Measurements from ENCODE around the gene HIP1. TPM values are rescaled to one million over a fixed set of nuclear protein-coding genes. Genes with fewer than 3 reads are reported as not detected.
"Not testable (repeated sequence)": the region's sequence is repeated elsewhere in the genome, so short reads cannot be mapped to it uniquely, and the experiment has no call there.

HIP1 gene
- total RNA-seq, 4 donors from 2014 or later = 2.3 to 38.8 (median 6.9) TPM

DNA sequence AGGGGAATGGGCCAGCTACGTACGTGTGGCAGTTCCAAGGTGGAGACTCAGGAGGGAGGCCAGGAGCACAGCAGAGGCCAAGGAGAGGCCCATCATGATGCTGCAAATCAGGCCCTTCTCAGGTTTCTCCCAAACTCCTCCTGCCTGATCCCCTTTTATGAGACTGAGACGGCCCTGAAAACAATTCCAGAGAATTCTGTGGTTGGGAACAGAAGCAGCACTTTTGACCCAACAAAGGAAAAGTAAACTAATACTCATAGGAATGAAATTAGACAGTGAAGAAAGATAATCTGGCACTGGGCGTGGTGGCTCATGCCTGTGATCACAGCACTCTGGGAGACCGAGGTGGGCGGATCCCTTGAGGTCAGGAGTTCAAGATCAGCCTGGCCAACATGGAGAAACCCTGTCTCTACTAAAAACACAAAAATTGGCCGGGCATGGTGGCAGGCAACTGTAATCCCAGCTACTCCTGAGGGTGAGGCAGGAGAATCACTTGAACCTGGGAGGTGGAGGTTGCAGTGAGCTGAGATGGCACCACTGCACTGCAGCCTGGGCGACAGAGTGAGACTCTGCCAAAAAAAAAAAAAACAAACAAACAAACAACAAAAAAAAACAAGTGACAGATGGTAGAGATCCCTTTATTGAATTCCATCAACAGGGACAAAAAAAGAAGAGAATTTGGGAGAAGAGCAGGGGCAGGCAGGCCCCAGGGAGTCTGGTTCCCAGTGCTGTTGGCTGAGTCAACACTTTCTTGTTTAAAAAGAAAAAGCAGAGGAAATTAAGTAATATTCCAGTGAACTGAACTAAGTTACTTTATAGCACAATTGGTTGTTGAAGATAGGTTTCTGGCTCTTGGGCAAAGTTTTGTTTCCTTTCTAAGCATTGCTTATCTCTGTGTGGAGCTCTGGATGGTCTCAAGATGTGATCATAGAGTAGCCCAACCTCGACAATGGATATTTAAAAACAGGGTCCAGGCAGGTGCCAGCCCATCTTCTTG is 33.6 kb upstream of the HIP1 start, which contains the start of gene CCL26:
CCL26 (minus strand) TSS at position 131 of the 997 bp plus-strand sequence; CDS start at position 96, 35 bp downstream.
- TF ChIP-seq, protein P1, sequence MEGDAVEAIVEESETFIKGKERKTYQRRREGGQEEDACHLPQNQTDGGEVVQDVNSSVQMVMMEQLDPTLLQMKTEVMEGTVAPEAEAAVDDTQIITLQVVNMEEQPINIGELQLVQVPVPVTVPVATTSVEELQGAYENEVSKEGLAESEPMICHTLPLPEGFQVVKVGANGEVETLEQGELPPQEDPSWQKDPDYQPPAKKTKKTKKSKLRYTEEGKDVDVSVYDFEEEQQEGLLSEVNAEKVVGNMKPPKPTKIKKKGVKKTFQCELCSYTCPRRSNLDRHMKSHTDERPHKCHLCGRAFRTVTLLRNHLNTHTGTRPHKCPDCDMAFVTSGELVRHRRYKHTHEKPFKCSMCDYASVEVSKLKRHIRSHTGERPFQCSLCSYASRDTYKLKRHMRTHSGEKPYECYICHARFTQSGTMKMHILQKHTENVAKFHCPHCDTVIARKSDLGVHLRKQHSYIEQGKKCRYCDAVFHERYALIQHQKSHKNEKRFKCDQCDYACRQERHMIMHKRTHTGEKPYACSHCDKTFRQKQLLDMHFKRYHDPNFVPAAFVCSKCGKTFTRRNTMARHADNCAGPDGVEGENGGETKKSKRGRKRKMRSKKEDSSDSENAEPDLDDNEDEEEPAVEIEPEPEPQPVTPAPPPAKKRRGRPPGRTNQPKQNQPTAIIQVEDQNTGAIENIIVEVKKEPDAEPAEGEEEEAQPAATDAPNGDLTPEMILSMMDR (IDR thresholded peaks at IDR 0.05) = no peak
- no peak for TF ChIP-seq POLR2A (IDR thresholded peaks at IDR 0.05)
- H3K27ac ChIP-seq = peak within 1 kb of the TSS in 1 of 4 donors; percentile 56
- peak in 1 of 3 donors; percentile 52 for DNase-seq

DNA sequence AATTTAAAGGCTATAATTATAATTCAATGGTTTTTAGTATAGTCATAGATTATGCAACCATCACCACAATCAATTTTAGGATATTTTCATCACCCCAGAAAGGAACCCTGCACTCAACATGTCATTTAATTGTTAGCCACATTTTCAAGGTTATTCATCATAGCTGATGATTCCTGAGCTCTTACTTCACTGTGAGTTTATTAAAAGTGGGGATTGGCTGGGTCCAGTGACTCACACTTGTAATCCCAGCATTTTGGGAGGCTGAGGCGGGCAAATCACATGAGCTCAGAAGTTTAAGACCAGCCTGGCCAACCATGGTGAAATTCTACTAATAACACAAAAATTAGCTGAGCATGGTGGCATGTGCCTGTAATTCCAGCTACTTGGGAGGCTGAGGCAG is 32.5 kb upstream of the HIP1 start:
- Histone ChIP-seq H3K36me3 (no peaks in the 10 kb centered on the region), H3K4me3 (no peak overlapping the region), H3K27ac (no peak overlapping the region), H3K9me3 (no peaks in the 10 kb centered on the region), H3K27me3 (no peaks in the 10 kb centered on the region), H3K4me1 (no peaks in the 10 kb centered on the region)
- no peak for TF ChIP-seq POLR2A (IDR thresholded peaks at IDR 0.05)
- TF ChIP-seq, protein P1 (IDR thresholded peaks at IDR 0.05) = no peak
- no peak for DNase-seq

More for the DNA sequence above, 33.6 kb upstream of the HIP1 start, which contains the start of gene CCL26:
- no peaks in the 10 kb centered on the region for H3K4me1 ChIP-seq
- H3K4me3 ChIP-seq = no peak within 1 kb of the TSS
- no peaks in the 10 kb centered on the region for H3K36me3 ChIP-seq
- no peaks in the 10 kb centered on the region for H3K9me3 ChIP-seq
- no peaks in the 10 kb centered on the region for H3K27me3 ChIP-seq

DNA sequence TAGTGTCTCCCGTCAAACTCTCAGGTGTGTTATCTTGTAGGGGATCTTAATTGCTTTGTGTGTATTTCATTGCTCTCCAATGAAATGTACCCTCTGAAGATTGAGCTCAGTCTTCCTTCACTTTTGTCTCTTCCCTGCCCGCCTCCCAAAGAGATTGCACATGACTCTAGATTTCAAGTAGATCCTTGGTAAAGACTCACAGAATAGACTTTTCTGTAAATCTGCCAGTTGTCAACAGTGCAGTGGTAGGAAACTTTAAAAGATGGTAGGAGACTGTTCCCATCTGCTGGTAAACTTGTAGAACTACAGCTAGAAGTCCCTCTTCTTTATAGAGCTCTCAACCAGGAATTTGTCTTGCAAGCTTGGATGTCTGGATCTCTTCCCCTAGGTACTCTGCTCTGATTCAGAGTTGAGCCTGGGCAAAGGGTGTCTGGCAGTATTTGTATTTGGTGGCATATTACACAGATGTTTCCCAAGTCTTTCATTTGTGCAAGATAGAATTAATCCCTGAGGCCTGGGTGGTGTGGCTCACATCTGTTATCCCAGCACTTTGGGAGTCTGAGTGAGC is 23.7 kb upstream of the HIP1 start:
- H3K9me3 ChIP-seq = no peaks in the 10 kb centered on the region

DNA sequence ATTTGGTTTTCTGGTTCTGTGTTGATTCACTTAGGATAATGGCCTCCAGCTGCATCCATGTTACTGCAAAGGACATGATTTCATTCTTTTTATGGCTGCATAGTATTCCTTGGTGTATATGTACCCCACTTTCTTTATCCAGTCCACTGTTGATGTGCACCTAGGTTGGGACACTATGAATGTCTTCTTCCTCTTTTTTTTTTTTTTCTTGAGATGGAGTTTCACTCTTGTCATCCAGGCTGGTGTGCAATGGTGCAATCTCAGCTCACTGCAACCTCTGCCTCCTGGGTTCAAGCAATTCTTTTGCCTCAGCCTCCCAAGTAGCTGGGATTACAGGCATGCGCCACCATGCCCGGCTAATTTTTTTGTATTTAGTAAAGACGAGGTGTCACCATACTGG is 23.1 kb upstream of the HIP1 start:
- DNase-seq, H3K4me3 ChIP-seq, H3K36me3 ChIP-seq, H3K27me3 ChIP-seq, H3K9me3 ChIP-seq, H3K4me1 ChIP-seq, H3K27ac ChIP-seq: not testable (repeated sequence)

More for the DNA sequence above, 23.7 kb upstream of the HIP1 start:
- no peak for TF ChIP-seq POLR2A (IDR thresholded peaks at IDR 0.05)
- TF ChIP-seq, protein P1 (IDR thresholded peaks at IDR 0.05) = peak; percentile 39 to 87 (median 76)
- no peak overlapping the region for H3K4me3 ChIP-seq
- no peaks in the 10 kb centered on the region for H3K27me3 ChIP-seq
- H3K27ac ChIP-seq = no peak overlapping the region
- no peaks in the 10 kb centered on the region for H3K4me1 ChIP-seq
- no peak for DNase-seq
- H3K36me3 ChIP-seq = no peaks in the 10 kb centered on the region

DNA sequence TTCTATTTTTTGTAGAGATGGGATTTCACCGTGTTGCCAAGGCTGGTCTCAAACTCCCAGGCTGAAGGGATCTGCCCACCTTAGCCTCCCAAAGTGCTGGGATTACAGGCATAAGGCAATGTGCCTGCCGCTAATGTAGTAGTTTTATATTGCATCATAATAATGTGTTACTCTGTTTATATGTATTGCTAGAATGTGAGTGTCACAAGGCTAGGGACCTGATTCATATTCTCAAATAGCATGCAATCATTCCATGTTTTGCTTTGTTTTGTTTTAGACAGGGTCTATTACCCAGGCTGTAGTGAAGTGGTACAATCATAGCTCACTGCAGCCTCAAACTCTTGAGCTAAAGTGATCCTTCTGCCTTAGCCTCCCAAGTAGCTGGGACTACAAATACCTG is 19.8 kb upstream of the HIP1 start:
- H3K9me3 ChIP-seq = no peaks in the 10 kb centered on the region
- no peak for TF ChIP-seq POLR2A (IDR thresholded peaks at IDR 0.05)
- TF ChIP-seq, protein P1 (IDR thresholded peaks at IDR 0.05) = no peak
- no peaks in the 10 kb centered on the region for H3K4me1 ChIP-seq
- H3K4me3 ChIP-seq = no peak overlapping the region
- H3K27ac ChIP-seq = no peak overlapping the region
- no peak for DNase-seq
- no peaks in the 10 kb centered on the region for H3K36me3 ChIP-seq
- H3K27me3 ChIP-seq = no peaks in the 10 kb centered on the region

DNA sequence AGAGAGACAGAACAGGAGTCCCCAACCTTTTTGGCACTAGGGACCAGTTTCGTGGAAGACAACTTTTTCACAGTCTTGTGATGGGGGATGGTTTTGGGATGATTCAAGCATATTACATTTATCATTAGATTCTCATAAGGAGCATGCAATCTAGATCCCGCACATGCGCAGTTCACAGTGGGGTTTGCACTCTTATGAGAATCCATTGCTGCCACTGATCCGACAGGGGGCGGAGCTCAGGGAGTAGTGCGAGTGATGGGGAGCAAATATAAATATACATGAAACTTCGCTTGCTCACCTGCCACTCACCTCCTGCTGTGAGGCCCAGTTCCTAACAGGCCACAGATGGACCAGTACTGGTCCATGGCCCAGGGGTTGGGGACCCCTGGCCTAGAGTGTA is 19.1 kb upstream of the HIP1 start:
- TF ChIP-seq, protein P1 (IDR thresholded peaks at IDR 0.05) = no peak
- no peak for TF ChIP-seq POLR2A (IDR thresholded peaks at IDR 0.05)
- Histone ChIP-seq H3K36me3 (no peaks in the 10 kb centered on the region), H3K9me3 (no peaks in the 10 kb centered on the region), H3K4me1 (no peaks in the 10 kb centered on the region), H3K27ac (no peak overlapping the region), H3K4me3 (no peak overlapping the region), H3K27me3 (no peaks in the 10 kb centered on the region)
- DNase-seq = no peak

Data from Peyer's patch (tissue), 4 donors.